GM23338 (cell line): ENCODE data around the gene CENPP. TPM values are rescaled to one million over a fixed set of nuclear protein-coding genes. Genes with fewer than 3 reads are reported as not detected.

Experiments used
- ATAC-seq: fragments of 200-7000 bp; cut with Tn5 transposase; 3 replicates; pipeline ENCODE4 v1.9.1; 2020
- DNase-seq: peaks from one replicate; pipeline ENCODE4 v3.0.0-alpha.2; 2015; ENCODE audit warnings: low spot score
- H2AFZ ChIP-seq: fragments of 200-600 bp; sonication (generic); 2 replicates; pipeline ENCODE4 v1.8.0; 2016; ENCODE audit warnings: antibody characterized with exemption, mild to moderate bottlenecking, moderate library complexity
- H3F3A ChIP-seq: fragments of 200-600 bp; sonication (generic); replicated peaks from 2 replicates; pipeline ENCODE4 v1.8.0; 2017; ENCODE audit warnings: antibody characterized with exemption, mixed run types, low read depth
- H3K27ac ChIP-seq: fragments of 200-600 bp; sonication (generic); 2 replicates; pipeline ENCODE4 v1.6.1; 2016; ENCODE audit warnings: low read depth
- H3K27me3 ChIP-seq: fragments of 200-600 bp; sonication (generic); 2 replicates; pipeline ENCODE4 v1.8.0; 2016; ENCODE audit warnings: mild to moderate bottlenecking, mixed run types, moderate library complexity; ENCODE audit not compliant: insufficient read depth
- H3K36me3 ChIP-seq: fragments of 200-600 bp; sonication (generic); 2 replicates; pipeline ENCODE4 v1.8.0; 2016; ENCODE audit warnings: mild to moderate bottlenecking; ENCODE audit not compliant: insufficient read depth
- H3K4me1 ChIP-seq: fragments of 200-600 bp; sonication (generic); 2 replicates; pipeline ENCODE4 v1.8.0; 2016; ENCODE audit warnings: mild to moderate bottlenecking, moderate library complexity; ENCODE audit not compliant: insufficient read depth
- H3K4me2 ChIP-seq: fragments of 200-600 bp; sonication (generic); 2 replicates; pipeline ENCODE4 v1.7.1; 2017; ENCODE audit warnings: mixed run types
- H3K4me3 ChIP-seq: fragments of 200-600 bp; sonication (generic); 2 replicates; pipeline ENCODE4 v1.6.1; 2016; ENCODE audit warnings: mixed run types
- H3K79me2 ChIP-seq: fragments of 200-600 bp; sonication (generic); replicated peaks from 2 replicates; pipeline ENCODE4 v1.8.0; 2017; ENCODE audit warnings: mild to moderate bottlenecking; ENCODE audit not compliant: insufficient read depth
- H3K9me2 ChIP-seq: fragments of 200-600 bp; sonication (generic); 2 replicates; pipeline ENCODE4 v1.8.0; 2017; ENCODE audit not compliant: insufficient read depth
- H4K20me1 ChIP-seq: fragments of 200-600 bp; sonication (generic); replicated peaks from 2 replicates; pipeline ENCODE4 v1.8.0; 2017; ENCODE audit warnings: mild to moderate bottlenecking; ENCODE audit not compliant: insufficient read depth
- H3K27ac Mint-ChIP-seq: 2 replicates; pipeline ENCODE4 v1.8.0; 2020; ENCODE audit warnings: inconsistent platforms, mild to moderate bottlenecking, moderate library complexity, mixed read lengths
- H3K27me3 Mint-ChIP-seq: 3 replicates; pipeline ENCODE4 v1.8.0; 2022; ENCODE audit warnings: low read depth, mild to moderate bottlenecking, moderate library complexity, mixed read lengths, inconsistent platforms; ENCODE audit not compliant: insufficient read depth, poor library complexity
- H3K36me3 Mint-ChIP-seq: 3 replicates; pipeline ENCODE4 v1.8.0; 2021; ENCODE audit warnings: low read depth, mild to moderate bottlenecking, inconsistent platforms, moderate library complexity, mixed read lengths
- H3K4me1 Mint-ChIP-seq: 3 replicates; pipeline ENCODE4 v1.8.0; 2020; ENCODE audit warnings: mild to moderate bottlenecking, inconsistent platforms, mixed read lengths
- H3K4me3 Mint-ChIP-seq: 3 replicates; pipeline ENCODE4 v1.8.0; 2021; ENCODE audit warnings: moderate library complexity, mild to moderate bottlenecking, inconsistent platforms, mixed read lengths
- H3K9me3 Mint-ChIP-seq: 3 replicates; pipeline ENCODE4 v1.8.0; 2020; ENCODE audit warnings: moderate library complexity, mild to moderate bottlenecking, inconsistent platforms, mixed read lengths
- POLR2AphosphoS5 ChIP-seq: IDR thresholded peaks from 2 replicates; pipeline ENCODE4 v1.6.1; 2016; ENCODE audit warnings: antibody characterized with exemption, low read depth
- polyA plus RNA-seq: library from polyadenylated mRNA; unstranded; fragments of >200 nt; fragmentation: Nextera tagmentation; extraction: Ambion mirVana; gene quantifications from 2 replicates; pipeline ENCODE4 v1.2.1, GENCODE V29; 2016
- total RNA-seq: library from RNA; depleted of rRNA; stranded (reverse); fragments of >200 nt; shearing (Covaris generic); gene quantifications from 2 replicates; pipeline ENCODE4 v1.2.3, GENCODE V29; 2014
- TF ChIP-seq, protein P1 (sequence below): IDR thresholded peaks from one replicate; pipeline ENCODE4 v1.6.1; 2018; ENCODE audit warnings: antibody characterized with exemption; ENCODE audit not compliant: unreplicated experiment
- TF ChIP-seq, protein P2 (sequence below), 2 experiments: fragments of 200-600 bp in 1 of 2; sonication (generic) in 1 of 2; conservative IDR thresholded peaks; 2 replicates each; pipeline versions ENCODE4 v1.5.1 to v1.6.1; 2016 to 2017; ENCODE audit warnings: antibody characterized with exemption in 2 of 2, low read depth in 2 of 2, mild to moderate bottlenecking in 2 of 2, moderate library complexity in 1 of 2
- TF ChIP-seq, protein P3 (sequence below): IDR thresholded peaks from 2 replicates; pipeline ENCODE4 v1.6.1; 2016; ENCODE audit warnings: antibody characterized with exemption

Gene CENPP
- total and polyA plus RNA-seq, 2 experiments from 2014 or later = 11.0 to 12.6 TPM

DNA sequence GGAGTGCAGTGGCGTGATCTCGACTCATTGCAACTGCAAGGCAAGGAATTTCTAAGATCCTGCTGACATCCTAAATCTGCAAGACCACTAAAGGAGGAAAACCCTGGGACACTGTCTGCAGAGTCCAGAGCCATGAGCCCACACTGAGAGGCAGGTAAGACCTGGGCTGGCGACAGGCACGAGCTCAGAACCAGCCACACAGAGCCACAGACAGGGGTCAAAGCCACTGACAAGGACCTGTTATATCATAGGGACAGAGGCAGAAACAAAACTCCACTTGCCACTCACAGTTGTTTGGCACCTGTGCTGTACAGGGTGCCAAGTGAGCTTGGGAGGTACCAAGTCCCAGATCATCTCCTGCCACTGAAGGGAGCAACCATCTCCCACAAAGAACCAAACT, 310.0 kb downstream of the CENPP start (continued):
- TF ChIP-seq, protein P1, sequence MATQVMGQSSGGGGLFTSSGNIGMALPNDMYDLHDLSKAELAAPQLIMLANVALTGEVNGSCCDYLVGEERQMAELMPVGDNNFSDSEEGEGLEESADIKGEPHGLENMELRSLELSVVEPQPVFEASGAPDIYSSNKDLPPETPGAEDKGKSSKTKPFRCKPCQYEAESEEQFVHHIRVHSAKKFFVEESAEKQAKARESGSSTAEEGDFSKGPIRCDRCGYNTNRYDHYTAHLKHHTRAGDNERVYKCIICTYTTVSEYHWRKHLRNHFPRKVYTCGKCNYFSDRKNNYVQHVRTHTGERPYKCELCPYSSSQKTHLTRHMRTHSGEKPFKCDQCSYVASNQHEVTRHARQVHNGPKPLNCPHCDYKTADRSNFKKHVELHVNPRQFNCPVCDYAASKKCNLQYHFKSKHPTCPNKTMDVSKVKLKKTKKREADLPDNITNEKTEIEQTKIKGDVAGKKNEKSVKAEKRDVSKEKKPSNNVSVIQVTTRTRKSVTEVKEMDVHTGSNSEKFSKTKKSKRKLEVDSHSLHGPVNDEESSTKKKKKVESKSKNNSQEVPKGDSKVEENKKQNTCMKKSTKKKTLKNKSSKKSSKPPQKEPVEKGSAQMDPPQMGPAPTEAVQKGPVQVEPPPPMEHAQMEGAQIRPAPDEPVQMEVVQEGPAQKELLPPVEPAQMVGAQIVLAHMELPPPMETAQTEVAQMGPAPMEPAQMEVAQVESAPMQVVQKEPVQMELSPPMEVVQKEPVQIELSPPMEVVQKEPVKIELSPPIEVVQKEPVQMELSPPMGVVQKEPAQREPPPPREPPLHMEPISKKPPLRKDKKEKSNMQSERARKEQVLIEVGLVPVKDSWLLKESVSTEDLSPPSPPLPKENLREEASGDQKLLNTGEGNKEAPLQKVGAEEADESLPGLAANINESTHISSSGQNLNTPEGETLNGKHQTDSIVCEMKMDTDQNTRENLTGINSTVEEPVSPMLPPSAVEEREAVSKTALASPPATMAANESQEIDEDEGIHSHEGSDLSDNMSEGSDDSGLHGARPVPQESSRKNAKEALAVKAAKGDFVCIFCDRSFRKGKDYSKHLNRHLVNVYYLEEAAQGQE = no peak
- TF ChIP-seq, protein P2, sequence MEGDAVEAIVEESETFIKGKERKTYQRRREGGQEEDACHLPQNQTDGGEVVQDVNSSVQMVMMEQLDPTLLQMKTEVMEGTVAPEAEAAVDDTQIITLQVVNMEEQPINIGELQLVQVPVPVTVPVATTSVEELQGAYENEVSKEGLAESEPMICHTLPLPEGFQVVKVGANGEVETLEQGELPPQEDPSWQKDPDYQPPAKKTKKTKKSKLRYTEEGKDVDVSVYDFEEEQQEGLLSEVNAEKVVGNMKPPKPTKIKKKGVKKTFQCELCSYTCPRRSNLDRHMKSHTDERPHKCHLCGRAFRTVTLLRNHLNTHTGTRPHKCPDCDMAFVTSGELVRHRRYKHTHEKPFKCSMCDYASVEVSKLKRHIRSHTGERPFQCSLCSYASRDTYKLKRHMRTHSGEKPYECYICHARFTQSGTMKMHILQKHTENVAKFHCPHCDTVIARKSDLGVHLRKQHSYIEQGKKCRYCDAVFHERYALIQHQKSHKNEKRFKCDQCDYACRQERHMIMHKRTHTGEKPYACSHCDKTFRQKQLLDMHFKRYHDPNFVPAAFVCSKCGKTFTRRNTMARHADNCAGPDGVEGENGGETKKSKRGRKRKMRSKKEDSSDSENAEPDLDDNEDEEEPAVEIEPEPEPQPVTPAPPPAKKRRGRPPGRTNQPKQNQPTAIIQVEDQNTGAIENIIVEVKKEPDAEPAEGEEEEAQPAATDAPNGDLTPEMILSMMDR (conservative IDR thresholded peaks at IDR 0.05; ENCODE audit: low read depth in 2 of 2) = no peak
- TF ChIP-seq POLR2AphosphoS5 = no peak

DNA sequence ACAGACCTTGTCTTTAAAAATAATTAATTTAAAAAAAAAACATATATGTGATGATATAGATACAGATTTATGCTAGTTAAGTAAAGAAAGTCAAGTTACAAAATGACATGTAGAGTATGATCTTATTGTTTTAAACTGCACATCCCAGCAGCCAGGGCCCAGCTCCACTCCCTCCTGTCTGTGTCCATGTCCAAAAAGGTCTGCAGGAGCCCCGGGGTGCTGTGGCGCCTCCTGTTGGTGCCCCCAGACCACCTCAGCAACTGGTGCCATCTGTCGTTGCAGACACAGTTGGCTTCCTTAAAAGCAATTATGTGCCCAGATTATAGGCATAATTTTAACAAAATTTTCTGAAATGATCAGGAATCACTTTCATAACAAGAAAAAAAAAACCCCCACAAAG, 310.9 kb downstream of the CENPP start:
- Histone ChIP-seq H3K36me3 (peaks cover 8% of the 10 kb centered on the region; the same call in 1 of the 2 replicates), H3K27ac (no peak overlapping the region), H3K4me1 (no peaks in the 10 kb centered on the region), H3K79me2 (no peaks in the 10 kb centered on the region), H3F3A (0 out of 2 replicates have a peak, but pooled peaks cover 4% of the 10 kb centered on the region), H4K20me1 (no peaks in the 10 kb centered on the region; the same call in 1 of the 2 replicates), H3K4me3 (no peak overlapping the region), H3K27me3 (no peaks in the 10 kb centered on the region), H3K9me2 (no peaks in the 10 kb centered on the region), H3K4me2 (no peak overlapping the region), H2AFZ (no peak overlapping the region)
- H3K27me3 Mint-ChIP-seq = peaks cover 9% of the 10 kb centered on the region
- H3K27ac Mint-ChIP-seq = no peak overlapping the region
- TF ChIP-seq, protein P2 (conservative IDR thresholded peaks at IDR 0.05; ENCODE audit: low read depth in 2 of 2) = peak; percentile 35 to 36; a peak in 3 of 4 replicates
- TF ChIP-seq, protein P3, sequence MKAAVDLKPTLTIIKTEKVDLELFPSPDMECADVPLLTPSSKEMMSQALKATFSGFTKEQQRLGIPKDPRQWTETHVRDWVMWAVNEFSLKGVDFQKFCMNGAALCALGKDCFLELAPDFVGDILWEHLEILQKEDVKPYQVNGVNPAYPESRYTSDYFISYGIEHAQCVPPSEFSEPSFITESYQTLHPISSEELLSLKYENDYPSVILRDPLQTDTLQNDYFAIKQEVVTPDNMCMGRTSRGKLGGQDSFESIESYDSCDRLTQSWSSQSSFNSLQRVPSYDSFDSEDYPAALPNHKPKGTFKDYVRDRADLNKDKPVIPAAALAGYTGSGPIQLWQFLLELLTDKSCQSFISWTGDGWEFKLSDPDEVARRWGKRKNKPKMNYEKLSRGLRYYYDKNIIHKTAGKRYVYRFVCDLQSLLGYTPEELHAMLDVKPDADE = no peak
- DNase-seq (no peak), ATAC-seq (no peak)
- peaks cover 37% of the 10 kb centered on the region for H3K36me3 Mint-ChIP-seq
- no peaks in the 10 kb centered on the region for H3K9me3 Mint-ChIP-seq
- H3K4me1 Mint-ChIP-seq = no peaks in the 10 kb centered on the region; the same call in 1 of the 3 replicates
- no peak overlapping the region for H3K4me3 Mint-ChIP-seq
